Measurements from ENCODE around the gene DACH1. TPM values are rescaled to one million over a fixed set of nuclear protein-coding genes. Genes with fewer than 3 reads are reported as not detected.

Gene DACH1
- total RNA-seq, 1 donor from 2014 or later: 2.3 TPM

DNA sequence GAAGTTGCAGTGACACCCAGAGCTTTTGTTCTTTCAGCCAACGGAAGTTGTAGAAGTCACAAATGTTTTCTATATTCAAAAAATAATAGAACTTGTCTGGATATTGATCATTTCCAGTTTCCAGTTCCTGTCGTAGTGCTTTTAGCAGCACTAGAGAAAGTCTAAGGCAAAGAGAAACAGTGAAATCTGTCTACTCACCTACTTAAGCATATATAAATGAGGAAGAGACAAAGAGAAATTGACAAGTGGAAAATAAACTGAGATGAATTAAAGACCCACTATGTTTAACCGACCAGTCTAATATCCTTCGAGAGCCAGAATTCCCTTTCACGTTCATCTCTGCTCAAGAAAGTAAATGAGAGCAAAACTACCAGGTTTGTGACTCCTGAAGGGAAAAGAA, 36.7 kb downstream of the DACH1 start:
- no peak for DNase-seq (ENCODE audit: low spot score)

DNA sequence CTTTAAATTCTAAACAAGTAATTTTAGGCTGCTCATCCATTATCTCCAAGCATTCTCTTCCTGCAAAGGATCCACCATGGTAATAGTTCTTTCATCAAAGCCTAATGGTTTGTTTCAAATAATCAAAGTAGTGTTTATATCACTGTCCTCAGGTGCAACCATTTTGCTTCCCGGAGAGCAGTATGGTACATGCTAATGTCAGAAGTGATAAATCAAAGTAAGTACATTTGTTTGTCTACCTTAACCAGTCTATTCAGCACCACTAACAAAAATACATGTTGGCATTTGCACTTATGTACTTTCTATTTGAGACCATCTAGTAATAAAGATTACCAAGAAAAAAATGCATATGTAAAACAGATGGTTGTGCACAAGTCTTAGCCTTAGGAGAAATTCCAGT, 37.5 kb downstream of the DACH1 start:
- DNase-seq (ENCODE audit: low spot score): no peak

DNA sequence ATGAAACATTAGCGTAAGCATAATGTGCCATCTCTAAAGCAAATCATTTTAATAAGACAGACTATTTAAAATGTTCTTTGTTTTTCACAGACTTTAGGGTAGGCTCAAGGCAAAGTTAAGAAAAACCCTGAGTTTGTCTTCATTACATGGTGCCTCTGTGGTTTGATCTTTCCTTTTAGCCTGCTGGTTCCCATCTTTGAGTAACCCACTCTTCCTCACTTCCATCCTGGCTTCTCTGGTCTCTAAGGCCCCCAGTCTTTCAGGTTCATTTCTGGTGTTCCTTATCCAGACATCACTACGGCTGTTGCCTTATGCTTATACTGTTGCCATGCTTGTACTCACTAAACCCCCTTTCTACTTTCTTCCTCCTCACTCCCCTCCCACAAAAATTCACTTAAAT, 38.4 kb downstream of the DACH1 start:
- no peak for DNase-seq (ENCODE audit: low spot score)

DNA sequence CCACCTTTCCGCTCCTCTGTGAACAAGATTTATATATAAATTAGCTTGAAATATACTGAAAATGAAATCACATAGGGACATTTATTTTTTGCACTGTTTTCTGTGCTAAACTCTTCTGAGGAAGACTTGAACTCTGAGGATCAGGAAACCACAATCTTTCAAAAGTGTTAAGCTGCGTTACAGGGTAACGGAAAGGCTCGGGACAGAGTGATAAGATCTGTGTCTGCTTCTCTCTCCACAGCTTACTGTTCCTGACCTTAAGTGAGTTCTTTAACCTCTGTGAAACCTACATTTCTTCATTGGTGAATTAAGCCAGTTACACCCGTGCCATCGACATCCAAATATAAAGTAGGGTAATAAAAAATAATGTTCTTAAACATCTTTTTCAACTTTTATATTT, 38.9 kb downstream of the DACH1 start:
- no peak for DNase-seq (ENCODE audit: low spot score)

DNA sequence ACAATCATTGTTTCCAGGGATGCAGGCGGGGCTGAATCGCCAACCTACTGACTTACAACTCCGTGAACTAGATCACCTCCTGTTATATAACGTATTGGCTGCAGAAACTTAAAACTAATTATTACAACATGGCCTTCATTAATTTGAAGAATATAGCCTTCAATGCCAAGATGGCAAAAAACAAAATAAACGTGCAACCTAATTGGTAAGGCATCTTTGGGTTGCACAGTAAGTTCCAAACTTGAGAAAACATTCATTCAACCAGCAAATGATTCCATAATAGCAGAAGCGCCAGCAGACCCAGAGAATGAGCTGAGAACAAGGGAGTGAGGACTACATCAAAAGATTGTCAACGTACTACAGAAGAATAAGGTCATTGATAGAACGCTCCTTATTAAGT, 39.8 kb downstream of the DACH1 start:
- no peak for DNase-seq (ENCODE audit: low spot score)

DNA sequence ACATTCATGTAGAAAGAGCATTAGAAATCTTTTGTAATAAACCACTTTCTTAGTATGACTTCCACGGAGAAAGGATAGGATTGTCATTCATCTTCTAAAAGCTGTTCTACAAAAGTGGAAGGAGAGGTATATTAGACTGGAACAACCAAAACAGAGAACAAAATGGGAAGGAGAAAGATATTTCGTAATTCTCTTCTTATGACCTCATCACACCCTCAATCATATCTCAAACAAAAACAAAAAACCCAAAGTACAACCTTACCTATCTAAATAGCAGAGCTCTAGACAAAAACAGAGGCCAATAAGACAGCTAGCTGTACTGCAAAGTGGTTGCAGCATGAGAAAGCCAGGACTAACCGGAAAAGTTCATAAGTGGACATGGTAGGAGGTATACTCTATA, 46.3 kb downstream of the DACH1 start:
- DNase-seq (ENCODE audit: low spot score): no peak

DNA sequence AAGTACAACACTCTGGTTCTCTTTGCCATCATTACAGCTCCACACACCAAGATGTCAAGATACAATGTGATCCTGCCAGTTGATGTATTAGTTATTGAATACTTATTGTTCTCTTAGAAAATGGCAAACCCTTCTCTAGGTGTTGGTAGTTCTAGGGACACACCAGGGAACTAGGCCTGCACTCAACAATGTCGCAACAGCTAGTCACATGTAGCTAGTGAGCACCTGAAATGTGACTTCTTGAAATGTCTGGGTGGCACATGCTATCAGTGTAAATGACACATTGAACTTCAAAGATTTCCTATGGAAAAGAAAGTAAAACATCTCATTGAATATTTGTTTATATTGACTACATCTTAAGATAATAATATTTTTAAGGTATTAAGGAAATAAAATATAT, 49.7 kb downstream of the DACH1 start:
- DNase-seq (ENCODE audit: low spot score): no peak

DNA sequence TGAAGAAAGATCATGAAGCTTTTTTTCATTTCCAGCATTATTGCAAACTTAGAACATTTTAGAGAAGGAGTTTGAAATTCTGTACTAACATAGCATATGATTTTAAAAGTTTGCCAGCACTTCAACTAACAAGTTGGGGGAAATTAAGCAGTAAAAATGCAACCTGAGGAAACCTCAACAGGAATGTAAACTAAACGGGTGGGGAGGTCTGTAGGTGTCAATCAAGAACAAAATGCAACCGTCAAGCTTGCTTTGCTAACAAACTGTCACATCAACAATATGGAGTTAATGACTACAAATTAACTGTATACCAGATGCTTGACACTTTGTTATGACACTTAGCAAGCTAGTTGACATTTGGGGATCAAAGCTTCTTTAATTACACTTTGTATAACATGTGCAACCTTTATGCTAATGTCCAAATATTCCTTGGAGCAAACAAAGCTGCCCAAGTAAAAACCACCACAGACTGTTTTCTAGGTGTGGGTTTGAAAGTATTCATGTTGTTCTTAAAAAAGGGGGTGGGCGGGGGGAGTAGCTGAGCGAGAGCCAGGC, 52.1 kb downstream of the DACH1 start:
- DNase-seq (ENCODE audit: low spot score): no peak

DNA sequence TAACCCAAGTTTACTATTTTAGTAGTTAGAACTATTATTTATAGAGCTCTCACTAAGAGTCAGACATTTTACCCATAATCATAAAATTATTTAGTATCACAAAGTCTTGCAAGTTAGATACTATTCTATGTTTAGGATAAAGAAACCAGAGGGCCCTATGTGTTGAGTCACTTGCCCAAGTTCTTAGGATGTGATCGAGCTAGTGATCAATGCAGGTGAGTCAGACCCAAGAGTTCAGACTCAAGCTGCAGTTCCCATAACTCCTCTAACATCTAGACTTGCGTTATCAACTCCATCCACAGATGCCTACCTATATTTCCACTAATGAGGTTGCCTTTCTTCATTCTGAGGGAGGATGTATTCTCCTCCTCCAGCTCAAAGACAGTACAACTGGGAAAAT, 53.8 kb downstream of the DACH1 start:
- no peak for DNase-seq (ENCODE audit: low spot score)

DNA sequence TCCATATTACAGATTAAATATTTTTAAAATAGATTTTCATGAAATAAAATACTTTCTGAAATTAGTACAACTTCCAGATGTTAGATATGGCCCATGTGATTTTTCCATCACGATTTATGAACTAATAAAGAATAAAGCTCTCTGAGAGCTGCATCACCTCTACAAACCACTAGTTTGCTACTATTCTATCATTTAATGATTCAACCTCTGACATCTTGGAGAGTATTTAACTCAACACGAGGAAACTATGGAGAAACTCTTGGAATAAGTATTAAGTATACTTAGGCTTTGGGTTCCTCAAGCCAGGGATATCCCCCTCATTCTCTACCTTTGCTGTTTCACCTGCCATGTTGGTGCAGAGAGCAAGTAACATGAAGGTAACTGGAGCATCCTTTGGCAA, 55.7 kb downstream of the DACH1 start:
- DNase-seq (ENCODE audit: low spot score): no peak

DNA sequence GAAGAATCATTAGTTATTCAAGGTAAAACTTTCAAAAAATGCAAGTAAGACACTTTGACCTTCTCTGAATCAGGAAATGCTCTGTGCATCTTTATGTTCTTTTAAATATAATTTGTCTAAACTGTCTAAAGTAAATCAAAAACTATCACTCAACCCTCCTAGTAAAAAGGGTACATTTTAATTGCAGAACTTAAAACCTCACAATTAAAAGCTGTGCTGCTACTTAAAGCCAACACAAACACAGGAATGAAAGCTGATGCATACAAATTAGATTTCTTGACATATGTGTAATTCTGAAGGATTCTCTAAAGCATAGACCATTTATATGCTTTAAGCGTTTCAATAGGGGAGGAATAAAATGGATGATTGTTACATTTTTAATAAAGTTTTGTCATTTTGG, 58.3 kb downstream of the DACH1 start:
- DNase-seq (ENCODE audit: low spot score): no peak

DNA sequence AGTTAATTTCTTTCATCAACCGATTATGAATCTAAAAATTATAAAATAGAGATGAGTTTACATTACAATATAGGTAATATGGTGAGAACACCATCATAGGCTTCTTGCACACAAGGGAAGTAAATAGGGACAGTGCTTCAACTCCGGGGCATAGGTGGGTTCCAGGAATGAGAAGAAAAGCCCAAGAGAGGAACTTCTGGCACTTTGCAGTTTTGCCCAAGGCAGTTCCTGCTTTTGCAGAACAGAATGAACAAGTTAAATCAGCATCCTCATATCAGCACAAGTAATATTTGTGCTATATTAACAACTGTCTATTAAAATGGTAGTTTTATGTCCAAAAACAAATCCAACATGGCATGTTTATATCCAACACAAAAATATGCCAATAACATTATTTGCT, 60.1 kb downstream of the DACH1 start:
- DNase-seq (ENCODE audit: low spot score): no peak

DNA sequence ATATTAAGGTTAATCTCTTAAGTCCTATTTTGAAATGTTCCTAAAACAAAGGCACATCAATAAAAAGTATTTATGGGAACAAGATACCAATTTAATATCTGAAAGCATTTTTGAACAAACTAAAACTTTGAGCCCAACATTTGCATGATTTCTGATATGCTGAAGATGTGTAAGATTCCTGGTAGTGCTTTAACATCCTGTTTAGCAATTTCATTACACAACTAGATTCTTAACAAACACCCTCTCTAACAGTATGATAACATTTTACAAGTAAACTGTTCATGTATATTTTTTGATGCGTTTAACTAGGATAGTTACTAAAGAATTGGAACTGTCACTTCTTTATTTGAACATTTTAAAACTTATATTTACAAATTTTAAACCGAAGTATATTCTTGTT, 63.9 kb downstream of the DACH1 start:
- no peak for DNase-seq (ENCODE audit: low spot score)

DNA sequence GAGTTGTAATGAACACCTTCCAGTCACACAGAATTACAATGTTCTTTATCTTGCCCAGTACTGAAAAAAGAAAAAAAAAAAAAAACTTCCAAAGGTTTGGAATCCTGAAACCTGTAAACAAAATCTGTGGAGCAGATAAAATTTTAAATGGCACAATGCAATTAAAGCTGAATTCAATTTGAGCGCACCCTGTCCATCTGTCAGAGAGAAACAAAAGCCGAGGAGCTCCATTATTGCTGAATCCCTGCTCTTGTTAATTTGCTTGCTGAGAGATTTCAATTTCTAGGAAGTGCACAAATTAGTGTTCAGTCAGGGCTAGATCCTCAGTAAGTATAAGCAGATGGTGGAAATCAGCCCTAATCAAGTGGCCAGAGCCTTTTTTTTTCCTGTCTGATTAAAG, 65.2 kb downstream of the DACH1 start:
- DNase-seq (ENCODE audit: low spot score): no peak

DNA sequence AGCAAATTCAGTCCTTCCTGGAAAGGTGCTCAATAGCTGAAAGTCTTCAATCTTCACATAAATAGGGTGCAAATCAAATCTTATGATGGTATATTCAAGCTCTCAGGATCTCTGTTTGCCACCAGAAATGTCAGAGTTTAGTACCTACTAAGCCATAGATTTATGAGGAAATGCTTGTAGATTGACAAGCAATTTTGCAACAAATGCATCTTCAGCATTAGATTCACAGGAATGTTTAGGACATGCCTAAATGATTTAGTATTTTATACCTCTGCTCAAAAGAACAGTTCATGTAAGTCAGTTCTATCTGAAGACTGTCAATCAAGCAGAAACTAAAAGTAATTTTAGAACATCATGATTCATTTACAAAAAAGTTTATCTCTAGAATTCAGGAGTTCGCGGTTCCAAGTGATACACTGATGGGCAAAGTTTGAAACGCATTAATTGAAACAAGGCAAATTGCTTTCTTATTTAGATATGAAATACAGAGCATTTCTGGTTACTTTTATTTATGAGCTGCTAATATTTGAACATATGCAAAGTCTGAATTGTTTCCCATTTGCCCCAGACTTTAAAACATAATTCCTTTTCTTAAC, 65.7 kb downstream of the DACH1 start:
- DNase-seq (ENCODE audit: low spot score): no peak

DNA sequence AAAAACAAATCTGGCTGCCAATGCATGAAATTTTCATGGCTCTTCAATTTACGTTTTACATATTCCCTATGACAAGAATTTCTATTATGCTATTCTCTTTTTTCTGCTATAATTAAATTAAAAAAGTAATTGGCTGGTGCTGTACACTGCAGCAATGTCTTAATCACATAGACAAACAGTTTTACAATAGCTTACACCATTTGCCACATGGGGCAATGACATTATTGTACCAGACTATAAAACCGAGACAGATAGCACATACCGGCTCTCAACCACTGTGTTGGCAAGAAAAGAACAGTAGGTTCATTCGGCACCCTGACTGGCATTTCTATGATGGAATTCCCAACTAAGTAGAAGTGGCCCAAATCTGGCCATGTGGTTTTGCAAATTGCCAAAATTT, 67.7 kb downstream of the DACH1 start:
- no peak for DNase-seq (ENCODE audit: low spot score)

DNA sequence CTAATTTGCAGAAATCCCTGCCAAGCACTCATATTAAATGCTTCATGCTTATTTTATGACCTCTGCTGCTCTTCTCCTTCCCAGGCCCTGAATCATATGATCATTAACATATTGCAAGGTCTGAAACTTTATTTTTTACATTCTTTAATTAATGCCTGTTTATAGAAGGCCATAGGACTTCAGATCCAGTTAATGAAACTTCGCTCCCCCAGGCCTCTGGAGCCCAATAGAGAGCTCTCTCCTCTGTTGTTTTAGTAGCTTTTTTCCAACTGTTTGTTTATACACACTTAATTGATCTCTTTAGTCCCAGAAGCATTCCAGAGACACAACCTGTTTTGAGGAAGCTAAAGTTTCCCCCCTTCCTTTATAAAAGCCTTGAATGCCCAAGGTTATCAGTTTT, 68.3 kb downstream of the DACH1 start:
- no peak for DNase-seq (ENCODE audit: low spot score)

DNA sequence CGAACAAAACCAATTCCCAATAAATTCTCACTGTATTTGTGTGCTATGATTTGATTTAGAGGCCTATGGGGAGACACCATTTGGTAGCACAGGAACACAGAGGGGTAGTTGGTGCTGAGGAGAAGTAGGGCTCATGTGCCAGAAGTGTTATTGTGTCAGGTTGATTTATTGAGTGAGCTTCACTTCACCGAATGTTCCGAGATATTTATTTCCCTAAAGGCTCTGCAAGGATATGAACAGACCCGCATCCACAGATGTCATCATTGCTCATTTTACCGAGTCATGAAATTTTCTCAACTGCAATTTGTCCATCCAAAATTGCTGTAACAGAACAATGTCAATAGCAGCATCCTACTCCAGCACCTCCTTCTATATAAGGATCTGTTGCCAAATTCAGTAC, 69.5 kb downstream of the DACH1 start:
- no peak for DNase-seq (ENCODE audit: low spot score)

DNA sequence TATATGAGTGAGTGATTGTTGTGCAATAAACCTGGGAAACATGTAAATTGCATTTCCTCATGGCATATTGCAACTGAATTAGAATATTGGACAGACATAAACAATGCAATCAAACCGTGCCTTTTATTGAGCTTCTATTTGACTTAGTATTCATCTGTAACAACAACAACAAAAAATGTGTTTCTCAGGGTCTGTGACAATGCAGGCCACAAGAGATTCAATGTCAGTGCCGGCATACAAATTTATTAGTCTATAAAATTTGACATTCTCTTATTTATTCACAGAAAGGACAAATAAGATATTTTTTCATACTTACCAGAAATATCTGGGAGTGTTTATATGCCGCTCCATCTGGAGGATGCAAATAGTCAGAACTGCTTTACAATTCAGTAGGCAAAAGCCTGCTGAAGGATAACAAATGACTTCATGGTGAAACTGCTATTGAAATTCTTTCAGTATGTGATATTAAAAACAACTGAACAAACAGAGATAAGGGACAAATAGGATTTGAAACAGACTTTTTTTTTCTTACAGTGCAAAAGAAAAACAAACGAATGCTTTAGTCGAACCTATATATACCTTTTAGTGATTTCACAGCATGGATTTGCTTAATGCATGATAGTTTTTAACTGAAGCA, 77.2 kb downstream of the DACH1 start:
- no peak for DNase-seq (ENCODE audit: low spot score)

DNA sequence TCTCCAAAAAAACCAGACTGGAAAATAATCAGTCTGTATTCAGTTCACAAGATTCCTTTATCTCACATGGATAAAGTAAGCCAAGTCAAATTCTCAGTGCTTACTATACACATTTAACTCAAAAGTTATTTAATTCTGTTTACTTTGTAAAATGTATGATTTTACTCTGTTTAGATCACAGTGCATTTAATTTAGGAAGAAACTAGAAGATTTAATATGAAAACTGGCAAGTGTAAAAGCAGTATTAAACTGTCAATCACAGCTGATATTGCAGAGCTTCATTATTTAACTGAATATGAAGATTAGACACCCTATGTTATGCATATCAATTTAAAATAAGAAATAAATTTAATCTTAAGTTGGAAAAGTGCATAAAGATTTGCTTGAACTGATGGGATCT, 78.0 kb downstream of the DACH1 start:
- DNase-seq (ENCODE audit: low spot score): no peak

DNA sequence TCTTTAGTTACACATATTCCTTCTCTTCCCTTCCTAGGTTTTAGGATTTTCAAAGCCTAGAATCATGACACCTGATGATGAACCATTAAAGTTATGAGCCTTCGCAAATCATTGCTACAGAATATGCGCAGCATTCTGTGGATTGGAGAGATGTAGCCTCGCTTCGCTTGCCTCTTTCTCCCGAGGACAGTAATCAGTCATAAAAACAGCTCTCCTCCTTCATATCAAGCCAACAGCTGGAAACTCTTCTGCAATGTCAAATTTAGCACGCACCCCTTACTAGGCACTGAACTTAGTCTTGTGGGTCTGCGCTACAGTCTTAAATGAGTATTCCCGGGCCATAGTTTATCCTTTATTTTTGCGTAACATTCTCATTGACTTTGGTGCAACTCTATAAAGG, 79.6 kb downstream of the DACH1 start:
- no peak for DNase-seq (ENCODE audit: low spot score)

DNA sequence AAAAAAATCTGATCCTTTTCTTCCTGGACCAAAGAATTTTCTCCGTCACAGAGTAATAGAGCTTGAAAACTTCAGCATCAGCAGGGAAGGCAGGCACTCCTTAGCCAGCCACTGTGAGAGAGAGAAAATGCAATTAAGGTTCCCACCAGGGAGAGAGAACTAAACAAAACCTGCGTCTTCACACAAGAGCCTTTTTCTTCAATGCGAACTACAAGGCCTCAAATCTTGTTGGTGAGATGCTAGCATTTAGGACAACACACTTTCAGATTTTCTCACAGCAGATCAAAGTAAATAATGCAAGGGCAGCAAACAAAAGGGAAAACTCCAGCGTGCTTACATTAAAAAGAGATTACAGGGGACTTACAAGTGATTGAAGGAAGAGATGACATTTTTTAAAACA, 80.1 kb downstream of the DACH1 start:
- no peak for DNase-seq (ENCODE audit: low spot score)

DNA sequence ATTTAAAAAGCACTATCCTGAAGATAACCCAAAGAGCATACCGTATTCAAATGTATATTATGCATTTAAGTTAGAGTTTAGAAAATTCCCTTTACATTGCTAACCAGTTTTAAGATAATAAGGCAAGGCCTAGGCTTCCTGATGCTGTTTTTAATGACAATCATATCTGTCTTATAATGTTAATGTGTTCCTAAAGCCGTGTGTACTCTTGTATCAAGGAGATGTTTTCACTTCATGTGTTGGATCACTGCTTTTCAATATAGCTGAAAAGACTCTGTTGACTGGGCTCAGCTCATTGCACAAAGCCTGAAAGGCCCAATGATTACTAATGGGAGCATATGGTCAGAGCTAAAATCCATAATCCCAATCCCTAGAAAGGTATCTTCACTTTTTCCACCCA, 81.6 kb downstream of the DACH1 start:
- no peak for DNase-seq (ENCODE audit: low spot score)
